ENCODE measurements around the gene PUM2.
A peak's percentile ranks its signal among the peaks of the same experiment; 100 is the strongest.

DNA sequence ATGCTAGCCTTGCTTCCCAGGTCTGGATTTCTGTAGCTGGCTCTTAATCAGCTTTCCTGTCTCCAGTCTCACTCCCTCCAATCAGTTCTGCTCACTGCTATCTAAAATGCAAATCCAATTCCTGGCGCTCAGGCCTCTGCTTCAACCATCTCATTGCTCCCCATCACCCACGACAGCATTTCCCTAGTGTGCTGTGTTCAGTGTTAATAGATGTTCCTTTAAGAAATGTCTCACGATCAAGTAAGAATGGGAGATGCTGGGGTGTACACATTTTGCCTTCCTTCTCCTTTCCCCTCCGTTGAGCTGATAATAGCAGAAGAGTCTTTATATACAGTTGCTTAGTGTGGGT, 1.6 kb upstream of the PUM2 start:
- TF ChIP-seq GATA2 (IDR thresholded peaks at IDR 0.05; ENCODE audit: low read depth, low read length) = peak; percentile 58; the same call in 1 of the 2 replicates
- TF ChIP-seq GATA3 (IDR thresholded peaks at IDR 0.05; ENCODE audit: low read depth, low read length) = no peak
